ENCODE measurements around the gene DNLZ.

Gene DNLZ

GRCh38 chr9:136342181-136343120, 21.1 kb downstream of the DNLZ start:
- H3K4me3 ChIP-seq (ENCODE audit: low read length): no peak overlapping the region
- H3F3A ChIP-seq (ENCODE audit: control insufficient read depth, insufficient read depth): no peaks in the 10 kb centered on the region
- peak overlapping the region; percentile 35 for H3K4me2 ChIP-seq (ENCODE audit: low read length)
- no peaks in the 10 kb centered on the region for H3K36me3 ChIP-seq (ENCODE audit: control insufficient read depth, low read length)
- H3K27ac ChIP-seq (ENCODE audit: low read depth, low read length): no peak overlapping the region
- H3K9me3 ChIP-seq (ENCODE audit: control insufficient read depth, insufficient read depth, low read length): no peaks in the 10 kb centered on the region
- no peaks in the 10 kb centered on the region for H3K9me2 ChIP-seq (replicated peaks; ENCODE audit: control insufficient read depth, low read length)
- H4K20me1 ChIP-seq (ENCODE audit: control insufficient read depth, insufficient read depth, low read depth, low read length): no peaks in the 10 kb centered on the region
- no peak for TF ChIP-seq CTCF (IDR thresholded peaks at IDR 0.05; ENCODE audit: low read depth, low read length, poor library complexity, severe bottlenecking)
- TF ChIP-seq EZH2phosphoT487 (IDR thresholded peaks at IDR 0.05; ENCODE audit: borderline replicate concordance, low read length): no peak
- H3K27me3 ChIP-seq (ENCODE audit: control insufficient read depth, low read length): no peaks in the 10 kb centered on the region
- peaks cover 9% of the 10 kb centered on the region; the same call in 1 of the 2 replicates for H3K4me1 ChIP-seq (ENCODE audit: control insufficient read depth, low read length)
- H3K79me2 ChIP-seq (ENCODE audit: control insufficient read depth, low read length): no peaks in the 10 kb centered on the region

DNA sequence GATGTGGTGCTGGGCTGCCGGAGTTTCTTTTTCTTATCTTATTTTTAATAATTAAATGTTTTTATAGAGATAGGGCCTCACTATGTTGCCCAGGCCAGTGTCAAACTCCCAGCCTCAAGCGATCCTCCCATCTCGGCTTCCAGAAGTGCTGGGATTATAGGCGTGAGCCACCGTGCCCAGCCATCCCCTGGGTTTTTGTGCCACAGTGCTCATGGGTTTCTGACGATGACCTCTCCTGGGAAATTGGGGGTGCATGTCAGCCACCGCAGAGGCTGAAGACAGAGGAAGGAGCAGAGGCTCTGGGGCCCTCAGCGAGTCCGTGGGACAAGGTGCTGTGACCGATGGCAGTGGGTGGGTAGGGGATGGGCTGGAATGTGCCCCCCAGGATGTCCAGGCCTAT, 21.8 kb downstream of the DNLZ start:
- H3K36me3 ChIP-seq (ENCODE audit: control insufficient read depth, low read length): no peaks in the 10 kb centered on the region
- H3K4me3 ChIP-seq (ENCODE audit: low read length): no peak overlapping the region
- H3F3A ChIP-seq (ENCODE audit: control insufficient read depth, insufficient read depth): no peaks in the 10 kb centered on the region
- H3K79me2 ChIP-seq (ENCODE audit: control insufficient read depth, low read length): no peaks in the 10 kb centered on the region
- no peaks in the 10 kb centered on the region for H3K9me2 ChIP-seq (replicated peaks; ENCODE audit: control insufficient read depth, low read length)
- H3K27ac ChIP-seq (ENCODE audit: low read depth, low read length): no peak overlapping the region
- no peaks in the 10 kb centered on the region for H3K27me3 ChIP-seq (ENCODE audit: control insufficient read depth, low read length)
- H3K4me2 ChIP-seq (ENCODE audit: low read length): no peak overlapping the region
- no peak for TF ChIP-seq CTCF (IDR thresholded peaks at IDR 0.05; ENCODE audit: low read depth, low read length, poor library complexity, severe bottlenecking)
- TF ChIP-seq EZH2phosphoT487 (IDR thresholded peaks at IDR 0.05; ENCODE audit: borderline replicate concordance, low read length): no peak
- H3K4me1 ChIP-seq (ENCODE audit: control insufficient read depth, low read length): peaks cover 9% of the 10 kb centered on the region; the same call in 1 of the 2 replicates
- H4K20me1 ChIP-seq (ENCODE audit: control insufficient read depth, insufficient read depth, low read depth, low read length): no peaks in the 10 kb centered on the region
- no peaks in the 10 kb centered on the region for H3K9me3 ChIP-seq (ENCODE audit: control insufficient read depth, insufficient read depth, low read length)

- no peaks in the 10 kb centered on the region for H3F3A ChIP-seq (ENCODE audit: control insufficient read depth, insufficient read depth)
- H3K9me3 ChIP-seq (ENCODE audit: control insufficient read depth, insufficient read depth, low read length): no peaks in the 10 kb centered on the region
- H3K4me1 ChIP-seq (ENCODE audit: control insufficient read depth, low read length): peaks cover 9% of the 10 kb centered on the region; the same call in 1 of the 2 replicates
- no peaks in the 10 kb centered on the region for H3K9me2 ChIP-seq (replicated peaks; ENCODE audit: control insufficient read depth, low read length)
- TF ChIP-seq EZH2phosphoT487 (IDR thresholded peaks at IDR 0.05; ENCODE audit: borderline replicate concordance, low read length): no peak
- no peak for TF ChIP-seq CTCF (IDR thresholded peaks at IDR 0.05; ENCODE audit: low read depth, low read length, poor library complexity, severe bottlenecking)
- H3K36me3 ChIP-seq (ENCODE audit: control insufficient read depth, low read length): no peaks in the 10 kb centered on the region
- H3K79me2 ChIP-seq (ENCODE audit: control insufficient read depth, low read length): no peaks in the 10 kb centered on the region
- no peak overlapping the region for H3K4me2 ChIP-seq (ENCODE audit: low read length)
- no peaks in the 10 kb centered on the region for H3K27me3 ChIP-seq (ENCODE audit: control insufficient read depth, low read length)
- H3K27ac ChIP-seq (ENCODE audit: low read depth, low read length): no peak overlapping the region
- no peaks in the 10 kb centered on the region for H4K20me1 ChIP-seq (ENCODE audit: control insufficient read depth, insufficient read depth, low read depth, low read length)
- H3K4me3 ChIP-seq (ENCODE audit: low read length): no peak overlapping the region
These were observed 22.4 kb downstream of the DNLZ start for GRCh38 chr9:136341042-136341655.
